GM21717 (cell line): Measurements from ENCODE around the gene SRMS.

Source experiments
- ATAC-seq: cut with Tn5 transposase; IDR thresholded peaks from one replicate; pipeline ENCODE4 v1.9.1; 2021; ENCODE audit warnings: mild to moderate bottlenecking, moderate library complexity; ENCODE audit not compliant: unreplicated experiment

SRMS gene

GRCh38 chr20:63492518-63492917 lies 55.0 kb downstream of the SRMS start:
- ATAC-seq = no peak

- ATAC-seq = no peak
Observed at GRCh38 chr20:63491635-63492230, 55.8 kb downstream of the SRMS start.

GRCh38 chr20:63491078-63491477 lies 56.5 kb downstream of the SRMS start:
- no peak for ATAC-seq
